Neuronal stem cell (in vitro differentiated cells): ENCODE results near the gene AFF3.
"Not testable (repeated sequence)": the region's sequence is repeated elsewhere in the genome, so short reads cannot be mapped to it uniquely, and the experiment has no call there.

Experiments
- DNase-seq: peaks from one replicate; pipeline ENCODE4 v3.0.0-alpha.2; 2013; ENCODE audit warnings: low spot score
- H2AFZ ChIP-seq: one replicate; pipeline ENCODE4 v1.6.1; 2013; ENCODE audit warnings: mild to moderate bottlenecking, low read length, inconsistent platforms
- H2AK5ac ChIP-seq: 2 replicates; pipeline ENCODE4 v1.6.1; 2013; ENCODE audit warnings: low read depth, mild to moderate bottlenecking, inconsistent platforms, low read length, moderate library complexity, mixed read lengths
- H2BK120ac ChIP-seq: 2 replicates; pipeline ENCODE4 v1.6.1; 2013; ENCODE audit warnings: low read depth, mild to moderate bottlenecking, inconsistent platforms, low read length, moderate library complexity, mixed read lengths
- H2BK12ac ChIP-seq: one replicate; pipeline ENCODE4 v1.6.1; 2013; ENCODE audit warnings: low read length, inconsistent platforms
- H2BK15ac ChIP-seq: 2 replicates; pipeline ENCODE4 v1.6.1; 2013; ENCODE audit warnings: mild to moderate bottlenecking, low read length, inconsistent platforms, mixed read lengths
- H2BK5ac ChIP-seq: one replicate; pipeline ENCODE4 v1.6.1; 2013; ENCODE audit warnings: inconsistent platforms, mild to moderate bottlenecking, low read length, moderate library complexity
- H3K14ac ChIP-seq: one replicate; pipeline ENCODE4 v1.6.1; 2013; ENCODE audit warnings: low read length, inconsistent platforms
- H3K18ac ChIP-seq: 2 replicates; pipeline ENCODE4 v1.6.1; 2013; ENCODE audit warnings: low read length, inconsistent platforms
- H3K23ac ChIP-seq: 2 replicates; pipeline ENCODE4 v1.6.1; 2013; ENCODE audit warnings: low read depth, mild to moderate bottlenecking, mixed read lengths, low read length, inconsistent platforms; ENCODE audit not compliant: poor library complexity
- H3K27ac ChIP-seq: replicated peaks from 3 replicates; pipeline ENCODE4 v1.5.1; 2013; ENCODE audit warnings: low read length, inconsistent platforms
- H3K27me3 ChIP-seq, 3 experiments: 2 replicates each; pipeline ENCODE4 v1.6.1; 2013; ENCODE audit warnings: low read length in 3 of 3, mild to moderate bottlenecking in 2 of 3, inconsistent platforms in 1 of 3, low read depth in 1 of 3, mixed read lengths in 1 of 3, moderate library complexity in 1 of 3; ENCODE audit not compliant: control insufficient read depth in 3 of 3, insufficient read depth in 3 of 3
- H3K36me3 ChIP-seq, 2 donors: replicated peaks in 1 of 2; 2 replicates each; pipeline ENCODE4 v1.6.1; 2013; ENCODE audit warnings: low read length in 2 of 2; ENCODE audit not compliant: control insufficient read depth in 2 of 2, insufficient read depth in 2 of 2
- H3K4ac ChIP-seq: 2 replicates; pipeline ENCODE4 v1.6.1; 2013; ENCODE audit warnings: inconsistent platforms, mild to moderate bottlenecking, low read length, moderate library complexity
- H3K4me1 ChIP-seq, 2 donors: 1 replicate in 1 of 2; 2 replicates in 1 of 2; pipeline ENCODE4 v1.6.1; 2013; ENCODE audit warnings: low read length in 2 of 2, low read depth in 1 of 2; ENCODE audit not compliant: control insufficient read depth in 2 of 2, insufficient read depth in 1 of 2
- H3K4me2 ChIP-seq: one replicate; pipeline ENCODE4 v1.6.1; 2013; ENCODE audit warnings: mild to moderate bottlenecking, low read length, inconsistent platforms; ENCODE audit not compliant: insufficient read depth, poor library complexity, severe bottlenecking
- H3K4me3 ChIP-seq, 2 donors: 2 replicates each; pipeline ENCODE4 v1.5.1; 2013; ENCODE audit warnings: low read length in 2 of 2, mild to moderate bottlenecking in 2 of 2, inconsistent platforms in 1 of 2, moderate library complexity in 1 of 2
- H3K79me1 ChIP-seq: one replicate; pipeline ENCODE4 v1.6.1; 2013; ENCODE audit warnings: low read depth, mild to moderate bottlenecking, inconsistent platforms, low read length, moderate library complexity
- H3K9ac ChIP-seq: one replicate; pipeline ENCODE4 v1.6.1; 2013; ENCODE audit warnings: mild to moderate bottlenecking, low read depth, low read length, inconsistent platforms; ENCODE audit not compliant: poor library complexity
- H3K9me3 ChIP-seq, 2 donors: replicated peaks in 1 of 2; 2 replicates each; pipeline versions ENCODE3 to v1.6.1; 2013; ENCODE audit warnings: low read length in 2 of 2, mild to moderate bottlenecking in 2 of 2, inconsistent platforms in 1 of 2, low read depth in 1 of 2, mixed read lengths in 1 of 2, moderate library complexity in 1 of 2; ENCODE audit not compliant: control insufficient read depth in 2 of 2, insufficient read depth in 1 of 2
- H4K8ac ChIP-seq: one replicate; pipeline ENCODE4 v1.6.1; 2013; ENCODE audit warnings: low read depth, mild to moderate bottlenecking, inconsistent platforms, low read length, moderate library complexity
- H4K91ac ChIP-seq: one replicate; pipeline ENCODE4 v1.6.1; 2013; ENCODE audit warnings: low read length, low read depth, mild to moderate bottlenecking, inconsistent platforms; ENCODE audit not compliant: poor library complexity
- WGBS, 2 donors: extraction: QIAGEN DNeasy Blood & Tissue Kit; methylation state at CpG; one replicate each; pipeline ENCODE4 v1.1.7; 2013; ENCODE audit warnings: missing lambda C conversion rate in 2 of 2, mixed read lengths in 1 of 2; ENCODE audit not compliant: insufficient read length in 2 of 2, insufficient replicate concordance in 1 of 2; ENCODE audit errors: extremely low coverage in 2 of 2; 5-methylcytosine and 5-hydroxymethylcytosine counted together

Gene AFF3

DNA sequence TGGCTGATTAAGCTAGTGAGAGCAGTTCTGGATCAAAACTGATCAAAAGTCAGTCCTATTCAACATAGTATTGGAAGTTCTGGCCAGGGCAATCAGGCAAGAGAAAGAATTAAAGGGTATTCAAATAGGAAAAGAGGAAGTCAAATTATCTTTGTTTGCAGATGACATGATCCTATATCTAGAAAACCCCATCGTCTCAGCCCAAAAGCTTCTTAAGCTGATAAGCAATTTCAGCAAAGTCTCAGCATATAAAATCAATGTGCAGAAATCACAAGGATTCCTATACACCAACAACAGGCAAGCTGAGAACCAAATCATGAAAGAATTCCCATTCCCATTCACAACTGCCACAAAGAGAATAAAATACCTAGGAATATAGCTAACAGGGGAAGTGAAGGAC lies 368.7 kb downstream of the AFF3 start:
- not testable (repeated sequence) for H3K4me3 ChIP-seq, H2AK5ac ChIP-seq, H3K4me1 ChIP-seq, H3K27ac ChIP-seq, H3K23ac ChIP-seq, H3K18ac ChIP-seq, H2AFZ ChIP-seq, H2BK15ac ChIP-seq, H3K27me3 ChIP-seq, H4K8ac ChIP-seq, H3K4ac ChIP-seq, H2BK12ac ChIP-seq, H3K9ac ChIP-seq, H2BK5ac ChIP-seq, H2BK120ac ChIP-seq, H3K4me2 ChIP-seq, H3K14ac ChIP-seq, H4K91ac ChIP-seq, H3K79me1 ChIP-seq, H3K36me3 ChIP-seq, H3K9me3 ChIP-seq, DNase-seq
- WGBS, 2 donors: no CpG with 5 or more reads among the region's 1 CpG

DNA sequence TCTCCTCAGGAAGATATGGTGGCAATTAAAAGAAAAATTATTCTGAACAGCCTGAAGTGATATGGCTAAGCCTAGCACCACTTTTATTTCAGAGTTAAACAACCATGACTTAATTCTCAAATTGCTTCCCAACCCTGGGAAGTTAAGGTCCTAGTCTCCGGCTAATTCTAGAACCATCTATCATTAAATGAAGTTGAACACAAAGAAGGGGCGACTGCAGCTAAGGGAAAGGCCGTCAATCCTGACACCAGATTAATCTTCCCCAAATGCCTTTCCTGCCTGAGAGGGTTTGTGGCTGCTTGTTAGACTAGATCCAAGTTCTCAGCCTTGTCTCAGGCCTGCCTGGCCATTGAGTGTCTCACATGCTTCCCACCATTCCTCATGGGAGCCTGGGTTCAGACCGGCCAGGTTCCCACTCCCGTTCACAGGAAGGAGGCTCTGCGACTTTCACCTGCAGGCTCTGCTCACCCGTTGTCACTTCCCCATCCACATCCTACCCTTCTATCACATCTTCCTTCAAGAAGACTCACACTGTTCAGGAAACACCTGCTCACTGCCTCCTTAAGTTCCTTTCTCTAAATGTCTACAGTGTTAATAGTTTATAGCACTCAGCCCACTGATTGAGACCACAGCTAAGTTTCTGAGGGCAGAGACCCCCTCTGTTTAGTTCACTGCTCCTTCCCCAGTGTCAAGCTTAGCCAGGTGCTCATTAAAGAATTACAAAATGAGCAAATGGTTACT lies 369.6 kb downstream of the AFF3 start:
- no peak for DNase-seq
- Histone ChIP-seq H3K4me2 (no peak overlapping the region), H3K79me1 (no peaks in the 10 kb centered on the region), H3K4me1 (peaks cover 0 to 2% of the 10 kb centered on the region in 2 donors), H3K14ac (no peak overlapping the region), H3K18ac (peak overlapping the region; percentile 39), H2BK12ac (no peak overlapping the region), H2BK5ac (peak overlapping the region; percentile 42), H3K4ac (no peak overlapping the region), H2AFZ (no peak overlapping the region), H3K9me3 (no peaks in the 10 kb centered on the region), H3K23ac (no peak overlapping the region), H2BK15ac (no peak overlapping the region), H3K27me3 (no peaks in the 10 kb centered on the region), H2BK120ac (no peak overlapping the region), H2AK5ac (no peak overlapping the region), H3K9ac (no peak overlapping the region), H4K91ac (no peak overlapping the region), H3K4me3 (no peak overlapping the region), H4K8ac (no peak overlapping the region), H3K36me3 (no peaks in the 10 kb centered on the region), H3K27ac (no peak overlapping the region)
- no CpG with 5 or more reads among the region's 7 CpGs for WGBS, 2 donors

DNA sequence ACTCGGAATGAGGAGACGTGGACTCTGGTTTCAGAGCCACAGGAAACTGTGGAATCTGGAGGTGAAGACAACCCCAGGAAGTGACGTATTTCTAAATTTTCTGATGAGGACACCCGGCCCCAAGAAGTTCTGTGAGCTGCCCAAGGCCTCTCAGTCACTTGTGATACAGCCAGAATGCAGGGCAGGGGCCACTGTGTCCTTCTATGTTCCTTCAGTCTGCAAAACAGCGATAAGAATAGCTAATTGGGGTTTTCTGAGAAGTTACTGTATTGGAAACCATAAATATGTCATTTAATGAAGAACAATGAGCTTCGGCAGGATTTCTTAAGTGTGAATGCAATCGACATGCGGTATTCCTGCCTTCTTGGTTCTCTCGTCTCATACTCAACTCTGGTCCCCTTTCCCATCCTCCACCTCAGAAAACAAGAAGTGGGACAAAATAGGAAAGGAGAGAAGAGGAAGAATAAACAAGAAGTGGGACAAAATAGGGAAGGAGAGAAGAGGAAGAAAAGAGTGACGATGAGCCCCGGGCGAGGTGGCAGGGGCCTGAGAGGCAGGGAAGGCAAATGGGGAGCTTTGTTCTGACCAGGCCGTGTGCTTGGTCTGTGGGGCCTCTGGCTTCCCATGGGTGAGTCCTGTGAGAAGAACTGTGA lies 370.6 kb downstream of the AFF3 start:
- Histone ChIP-seq H3K36me3 (no peaks in the 10 kb centered on the region), H3K27ac (no peak overlapping the region), H3K14ac (no peak overlapping the region), H4K8ac (no peak overlapping the region), H4K91ac (no peak overlapping the region), H3K9ac (no peak overlapping the region), H3K4me1 (peaks cover 0 to 2% of the 10 kb centered on the region in 2 donors), H2BK120ac (no peak overlapping the region), H3K4ac (no peak overlapping the region), H3K4me3 (no peak overlapping the region), H3K4me2 (no peak overlapping the region), H3K18ac (no peak overlapping the region), H3K9me3 (no peaks in the 10 kb centered on the region), H2BK5ac (no peak overlapping the region), H2AK5ac (no peak overlapping the region), H2BK12ac (no peak overlapping the region), H3K27me3 (no peaks in the 10 kb centered on the region), H2BK15ac (no peak overlapping the region), H3K23ac (no peak overlapping the region), H3K79me1 (no peaks in the 10 kb centered on the region), H2AFZ (no peak overlapping the region)
- no peak for DNase-seq
- WGBS, 2 donors: no CpG with 5 or more reads among the region's 13 CpGs

DNA sequence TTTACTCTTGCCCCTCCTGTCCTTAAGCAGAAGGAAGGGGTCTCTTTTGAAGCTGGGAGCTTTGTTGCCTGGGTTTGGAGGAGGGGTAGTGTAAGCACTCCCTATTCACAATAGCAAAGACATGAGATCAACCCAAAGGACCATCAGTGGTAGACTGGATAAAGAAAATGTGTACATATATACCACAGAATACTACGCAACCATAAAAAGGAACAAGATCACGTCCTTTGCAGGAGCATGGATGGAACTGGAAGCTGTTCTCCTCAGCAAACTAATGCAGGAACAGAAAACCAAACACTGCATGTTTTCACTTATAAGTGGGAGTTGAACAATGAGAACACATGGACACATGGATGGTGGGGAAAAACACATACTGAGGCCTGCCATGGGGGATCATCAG lies 371.5 kb downstream of the AFF3 start:
- no peaks in the 10 kb centered on the region for H3K79me1 ChIP-seq
- no peak for DNase-seq
- H2BK120ac ChIP-seq: no peak overlapping the region
- H3K4me1 ChIP-seq: peaks cover 0 to 2% of the 10 kb centered on the region in 2 donors
- no peak overlapping the region for H4K91ac ChIP-seq
- H3K27ac ChIP-seq: no peak overlapping the region
- H3K9ac ChIP-seq: no peak overlapping the region
- no peak overlapping the region for H3K4ac ChIP-seq
- no peak overlapping the region for H2BK15ac ChIP-seq
- no peak overlapping the region for H2AFZ ChIP-seq
- H3K9me3 ChIP-seq: no peaks in the 10 kb centered on the region
- H3K18ac ChIP-seq: no peak overlapping the region
- H3K36me3 ChIP-seq: no peaks in the 10 kb centered on the region
- H2BK5ac ChIP-seq: no peak overlapping the region
- no peaks in the 10 kb centered on the region for H3K27me3 ChIP-seq
- H2BK12ac ChIP-seq: no peak overlapping the region
- no peak overlapping the region for H4K8ac ChIP-seq
- H2AK5ac ChIP-seq: no peak overlapping the region
- no peak overlapping the region for H3K23ac ChIP-seq
- H3K14ac ChIP-seq: no peak overlapping the region
- no CpG with 5 or more reads among the region's 2 CpGs for WGBS, 2 donors
- no peak overlapping the region for H3K4me2 ChIP-seq
- H3K4me3 ChIP-seq: no peak overlapping the region
